ENCODE measurements around the gene TANC1. TPM values are rescaled to one million over a fixed set of nuclear protein-coding genes. Genes with fewer than 3 reads are reported as not detected.

Gene TANC1
- total RNA-seq, 1 experiment from 2014 or later: 2.5 TPM

GRCh38 chr2:158935617-158936016 lies 32.8 kb upstream of the TANC1 start:
- no peaks in the 10 kb centered on the region for H3K23me2 ChIP-seq (ENCODE audit: insufficient read length, low read depth, low read length, poor library complexity, severe bottlenecking)
- H4K5ac ChIP-seq (ENCODE audit: insufficient read length, low read depth, low read length): no peak overlapping the region
- H4K20me1 ChIP-seq (ENCODE audit: control insufficient read depth, insufficient read depth, insufficient read length): no peaks in the 10 kb centered on the region
- no peaks in the 10 kb centered on the region for H3K27me3 ChIP-seq (ENCODE audit: insufficient read depth, low read length)
- no peak overlapping the region for H3K4me2 ChIP-seq (ENCODE audit: insufficient read depth, insufficient read length, low read length)
- Mint-ChIP-seq H3K36me3 (ENCODE audit: insufficient read depth in 1 of 3, low read depth in 3 of 3) (no peaks in the 10 kb centered on the region), H3K9me3 (no peaks in the 10 kb centered on the region), H3K4me3 (no peak overlapping the region), H3K4me1 (peaks cover 14 to 15% of the 10 kb centered on the region in 2 experiments), H3K27me3 (ENCODE audit: low read depth) (peaks cover 3% of the 10 kb centered on the region), H3K27ac (no peak overlapping the region)
- no peak for TF ChIP-seq CTCF (conservative IDR thresholded peaks at IDR 0.05)
- H2BK20ac ChIP-seq (ENCODE audit: low read depth, low read length, poor library complexity, severe bottlenecking): no peak overlapping the region
- H3K56ac ChIP-seq (ENCODE audit: insufficient read length, low read depth, low read length): no peak overlapping the region
- H3K27ac ChIP-seq (ENCODE audit: insufficient read length, low read depth, low read length): no peak overlapping the region
- H2AFZ ChIP-seq (ENCODE audit: low read length): no peak overlapping the region
- no peak overlapping the region for H2AK5ac ChIP-seq (ENCODE audit: insufficient read length, low read length)
- H3K9me3 ChIP-seq (ENCODE audit: control insufficient read depth, low read depth, low read length): no peaks in the 10 kb centered on the region
- H3K14ac ChIP-seq (ENCODE audit: insufficient read depth, low read length): no peak overlapping the region
- no peak overlapping the region for H2BK12ac ChIP-seq (ENCODE audit: insufficient read length, low read depth, low read length)
- no peak overlapping the region for H2BK5ac ChIP-seq (ENCODE audit: insufficient read length, low read length)
- no peak overlapping the region for H3K9ac ChIP-seq (ENCODE audit: extremely low read depth, insufficient read length, low read length)
- WGBS (ENCODE audit: extremely low coverage, insufficient read length, low lambda C conversion rate): no CpG with 5 or more reads among the region's 3 CpGs
- no peak overlapping the region for H3K18ac ChIP-seq (ENCODE audit: insufficient read length, low read depth, low read length)
- no peak overlapping the region for H2BK15ac ChIP-seq (ENCODE audit: low read depth, low read length)
- no peak overlapping the region for H3T11ph ChIP-seq (ENCODE audit: low read length)
- H3K4me1 ChIP-seq (ENCODE audit: insufficient read depth, low read length): peaks cover 2% of the 10 kb centered on the region; the same call in 1 of the 2 replicates
- no peak overlapping the region for H3K23ac ChIP-seq (ENCODE audit: insufficient read length, low read depth, low read length)
- no peak overlapping the region for H4K91ac ChIP-seq (ENCODE audit: insufficient read length, low read depth, low read length)
- H3K4ac ChIP-seq (ENCODE audit: low read depth, low read length): no peak overlapping the region
- no peak overlapping the region for H4K8ac ChIP-seq (replicated peaks; ENCODE audit: insufficient read length, low read depth, low read length)
- no peak for DNase-seq
- H2BK120ac ChIP-seq (ENCODE audit: low read depth, low read length, poor library complexity, severe bottlenecking): no peak overlapping the region
- no peaks in the 10 kb centered on the region for H3K79me1 ChIP-seq (ENCODE audit: insufficient read depth, low read depth, low read length, poor library complexity, severe bottlenecking)
- no peaks in the 10 kb centered on the region for H3K79me2 ChIP-seq (ENCODE audit: insufficient read depth, low read length)
